HEK293T (cell line): ENCODE results near the gene FLCN.

Experiments
- ARNT ChIP-seq: fragments of 450-650 bp; IDR thresholded peaks from 2 replicates; pipeline ENCODE4 v1.6.1; 2017; ENCODE audit warnings: mild to moderate bottlenecking
- BHLHE40 ChIP-seq: fragments of 450-650 bp; IDR thresholded peaks from 2 replicates; pipeline ENCODE4 v1.6.1; 2016; ENCODE audit warnings: mild to moderate bottlenecking, moderate library complexity, borderline replicate concordance
- CTBP1 ChIP-seq: fragments of 450-650 bp; IDR thresholded peaks from 2 replicates; pipeline ENCODE4 v1.6.1; 2016; ENCODE audit warnings: borderline replicate concordance
- FOXA1 ChIP-seq: fragments of 450-650 bp; IDR thresholded peaks from 2 replicates; pipeline ENCODE4 v1.6.1; 2016; ENCODE audit warnings: mild to moderate bottlenecking
- FOXK2 ChIP-seq: fragments of 450-650 bp; IDR thresholded peaks from 2 replicates; pipeline ENCODE4 v1.6.1; 2016; ENCODE audit warnings: mild to moderate bottlenecking
- FOXM1 ChIP-seq: fragments of 450-650 bp; IDR thresholded peaks from 2 replicates; pipeline ENCODE4 v1.6.1; 2017; ENCODE audit warnings: mild to moderate bottlenecking, borderline replicate concordance
- HDGF ChIP-seq: fragments of 450-650 bp; IDR thresholded peaks from 2 replicates; pipeline ENCODE4 v1.6.1; 2017; ENCODE audit warnings: antibody characterized with exemption, borderline replicate concordance
- SP1 ChIP-seq: fragments of 450-650 bp; IDR thresholded peaks from 2 replicates; pipeline ENCODE4 v1.6.1; 2017
- SUZ12 ChIP-seq: fragments of 450-650 bp; IDR thresholded peaks from 2 replicates; pipeline ENCODE4 v1.6.1; 2016; ENCODE audit warnings: mild to moderate bottlenecking
- TARDBP ChIP-seq: fragments of 450-650 bp; IDR thresholded peaks from 2 replicates; pipeline ENCODE4 v1.6.1; 2016

DNA sequence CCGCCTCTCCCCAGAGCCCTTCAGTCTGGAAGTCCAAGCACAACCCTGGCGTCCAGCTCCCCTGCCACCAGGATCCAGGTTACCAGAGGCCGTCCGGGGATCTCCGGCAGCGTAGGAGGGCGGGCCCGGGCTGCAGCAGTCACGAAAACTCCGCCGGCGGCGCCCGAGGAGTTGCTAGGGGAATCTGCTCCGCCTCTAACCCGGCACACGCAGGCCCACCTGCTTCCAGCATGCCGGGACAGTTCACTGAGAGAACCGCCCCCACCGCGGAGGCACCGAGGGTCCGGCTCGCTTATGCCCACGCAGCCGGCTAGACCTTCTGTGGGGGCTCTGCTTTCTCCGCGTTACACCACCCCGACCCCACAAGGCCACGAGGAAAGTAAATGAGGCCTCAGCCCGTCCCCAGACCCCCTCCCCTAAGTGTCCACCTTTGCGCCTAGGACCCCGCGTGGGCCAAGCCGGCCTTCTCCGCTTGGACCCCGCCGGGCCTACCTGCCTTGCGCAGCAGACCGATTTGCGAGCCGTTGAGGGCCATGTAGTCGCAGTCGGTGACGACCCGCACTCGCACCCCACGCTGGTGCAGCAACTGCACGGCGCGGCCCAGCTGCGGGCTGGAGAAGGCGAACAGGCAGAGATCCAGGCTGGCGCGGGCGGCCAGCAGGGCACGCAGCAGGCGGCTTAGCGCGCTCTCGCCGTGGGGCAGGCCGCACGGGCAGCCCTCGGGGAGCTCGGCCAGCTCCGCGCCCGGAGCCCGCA lies 31.4 kb downstream of the FLCN start:
- TF ChIP-seq SP1 (no peak), FOXA1 (no peak), FOXM1 (no peak), BHLHE40 (no peak), TARDBP (no peak), ARNT (no peak), FOXK2 (no peak), SUZ12 (no peak), CTBP1 (no peak), HDGF (no peak)
